ENCODE measurements around the gene AARSD1.
"Not testable (repeated sequence)": the region's sequence is repeated elsewhere in the genome, so short reads cannot be mapped to it uniquely, and the experiment has no call there.

AARSD1 gene

DNA sequence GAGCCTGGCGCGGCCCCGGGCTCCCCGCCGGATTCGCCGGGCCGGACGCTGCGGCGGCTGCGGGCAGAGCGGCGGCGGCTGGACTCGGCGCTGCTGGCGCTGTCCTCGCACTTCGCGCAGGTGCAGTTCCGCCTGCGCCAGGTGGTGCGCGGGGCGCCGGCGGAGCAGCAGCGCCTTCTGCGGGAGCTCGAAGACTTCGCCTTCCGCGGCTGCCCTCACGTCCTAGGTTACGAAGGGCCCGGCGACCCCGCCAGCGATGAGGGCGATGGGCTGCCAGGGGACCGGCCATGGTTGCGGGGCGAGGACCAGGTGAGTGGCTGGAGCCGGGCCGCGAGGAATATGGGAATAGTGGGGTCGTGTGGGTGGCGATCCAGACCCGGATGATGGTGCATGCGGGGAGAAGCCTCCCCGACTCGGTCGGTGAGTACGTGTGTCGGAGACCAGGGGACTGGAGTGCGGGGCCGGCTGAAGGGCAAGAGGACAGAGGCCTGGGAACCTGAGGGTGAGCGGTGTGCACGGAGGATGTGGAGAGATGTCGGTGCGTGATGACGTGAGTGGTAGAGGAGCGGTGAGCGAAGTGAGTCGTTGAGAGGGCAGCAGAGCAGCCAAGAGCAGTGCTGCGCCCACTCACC, 16.6 kb upstream of the AARSD1 start:
- Histone ChIP-seq H2AFZ (ENCODE audit: low read depth, low read length, severe bottlenecking) (peak overlapping the region; percentile 55), H3K79me2 (ENCODE audit: insufficient read depth, low read length) (peaks cover 16% of the 10 kb centered on the region; the same call in 1 of the 2 replicates), H3F3A (ENCODE audit: insufficient read depth) (peaks cover 6% of the 10 kb centered on the region; the same call in 1 of the 2 replicates), H3K36me3 (ENCODE audit: low read length) (no peaks in the 10 kb centered on the region), H3K27me3 (ENCODE audit: low read length) (no peaks in the 10 kb centered on the region), H3K9me3 (ENCODE audit: insufficient read depth, low read length) (no peaks in the 10 kb centered on the region), H3K4me3 (ENCODE audit: insufficient read depth, low read length, poor library complexity, severe bottlenecking) (peak overlapping the region; percentile 67), H3K4me2 (ENCODE audit: low read depth, low read length, poor library complexity, severe bottlenecking) (peak overlapping the region; percentile 87), H3K27ac (ENCODE audit: low read depth, low read length) (peak overlapping the region; percentile 77), H3K9ac (ENCODE audit: low read length) (peak overlapping the region; percentile 85), H3K9me2 (replicated peaks; ENCODE audit: insufficient read depth, low read length) (no peaks in the 10 kb centered on the region), H4K20me1 (ENCODE audit: low read depth, low read length) (no peaks in the 10 kb centered on the region)
- TF ChIP-seq EZH2phosphoT487 (conservative IDR thresholded peaks at IDR 0.05; ENCODE audit: low read length) (no peak), CTCF (IDR thresholded peaks at IDR 0.05; ENCODE audit: insufficient read depth, low read length, poor library complexity, severe bottlenecking) (no peak)

- Histone ChIP-seq H3K4me2 (ENCODE audit: low read depth, low read length, poor library complexity, severe bottlenecking) (peak within 1 kb of the TSS; percentile 87), H3K27ac (ENCODE audit: low read depth, low read length) (peak within 1 kb of the TSS; percentile 77), H3K9me3 (ENCODE audit: insufficient read depth, low read length) (no peaks in the 10 kb centered on the region), H3K36me3 (ENCODE audit: low read length) (no peaks in the 10 kb centered on the region), H2AFZ (ENCODE audit: low read depth, low read length, severe bottlenecking) (peak within 1 kb of the TSS; percentile 67), H3F3A (ENCODE audit: insufficient read depth) (peaks cover 6% of the 10 kb centered on the region; the same call in 1 of the 2 replicates), H3K9me2 (replicated peaks; ENCODE audit: insufficient read depth, low read length) (no peaks in the 10 kb centered on the region), H3K27me3 (ENCODE audit: low read length) (no peaks in the 10 kb centered on the region), H3K4me3 (ENCODE audit: insufficient read depth, low read length, poor library complexity, severe bottlenecking) (peak within 1 kb of the TSS; percentile 67), H3K79me2 (ENCODE audit: insufficient read depth, low read length) (peaks cover 16% of the 10 kb centered on the region; the same call in 1 of the 2 replicates), H4K20me1 (ENCODE audit: low read depth, low read length) (no peaks in the 10 kb centered on the region), H3K9ac (ENCODE audit: low read length) (peak within 1 kb of the TSS; percentile 85)
- no peak for TF ChIP-seq EZH2phosphoT487 (conservative IDR thresholded peaks at IDR 0.05; ENCODE audit: low read length)
- no peak for TF ChIP-seq CTCF (IDR thresholded peaks at IDR 0.05; ENCODE audit: insufficient read depth, low read length, poor library complexity, severe bottlenecking)
These were observed 16.1 kb upstream of the AARSD1 start, which contains the start of gene RUNDC1 for GRCh38 chr17:42980274-42980765. Gene RUNDC1 (plus strand): TSS chr17:42980565. CDS start chr17:42980577, 12 bp downstream.

GRCh38 chr17:42979511-42980273, 15.4 kb upstream of the AARSD1 start, which contains the start of gene PTGES3L:
Gene PTGES3L (minus strand): TSS chr17:42980080. CDS start chr17:42980053, 27 bp downstream.
- peak within 1 kb of the TSS; percentile 67 for H3K4me3 ChIP-seq (ENCODE audit: insufficient read depth, low read length, poor library complexity, severe bottlenecking)
- H3K79me2 ChIP-seq (ENCODE audit: insufficient read depth, low read length) = peaks cover 16% of the 10 kb centered on the region; the same call in 1 of the 2 replicates
- H3K4me2 ChIP-seq (ENCODE audit: low read depth, low read length, poor library complexity, severe bottlenecking) = peak within 1 kb of the TSS; percentile 87
- H3F3A ChIP-seq (ENCODE audit: insufficient read depth) = peaks cover 6% of the 10 kb centered on the region; the same call in 1 of the 2 replicates
- H3K27ac ChIP-seq (ENCODE audit: low read depth, low read length) = peak within 1 kb of the TSS; percentile 77
- no peaks in the 10 kb centered on the region for H3K27me3 ChIP-seq (ENCODE audit: low read length)
- TF ChIP-seq CTCF (IDR thresholded peaks at IDR 0.05; ENCODE audit: insufficient read depth, low read length, poor library complexity, severe bottlenecking) (no peak), EZH2phosphoT487 (conservative IDR thresholded peaks at IDR 0.05; ENCODE audit: low read length) (no peak)
- H4K20me1 ChIP-seq (ENCODE audit: low read depth, low read length) = no peaks in the 10 kb centered on the region
- H3K36me3 ChIP-seq (ENCODE audit: low read length) = no peaks in the 10 kb centered on the region
- H3K9ac ChIP-seq (ENCODE audit: low read length) = peak within 1 kb of the TSS; percentile 85
- H2AFZ ChIP-seq (ENCODE audit: low read depth, low read length, severe bottlenecking) = peak within 1 kb of the TSS; percentile 67
- H3K9me3 ChIP-seq (ENCODE audit: insufficient read depth, low read length) = no peaks in the 10 kb centered on the region
- no peaks in the 10 kb centered on the region for H3K9me2 ChIP-seq (replicated peaks; ENCODE audit: insufficient read depth, low read length)

GRCh38 chr17:42975701-42976100, 11.4 kb upstream of the AARSD1 start:
- H3K9me2 ChIP-seq (replicated peaks; ENCODE audit: insufficient read depth, low read length); H3K79me2 ChIP-seq (ENCODE audit: insufficient read depth, low read length); H3F3A ChIP-seq (ENCODE audit: insufficient read depth); H4K20me1 ChIP-seq (ENCODE audit: low read depth, low read length); H3K36me3 ChIP-seq (ENCODE audit: low read length); H2AFZ ChIP-seq (ENCODE audit: low read depth, low read length, severe bottlenecking); H3K27me3 ChIP-seq (ENCODE audit: low read length); H3K27ac ChIP-seq (ENCODE audit: low read depth, low read length); H3K9me3 ChIP-seq (ENCODE audit: insufficient read depth, low read length); H3K4me3 ChIP-seq (ENCODE audit: insufficient read depth, low read length, poor library complexity, severe bottlenecking); H3K4me2 ChIP-seq (ENCODE audit: low read depth, low read length, poor library complexity, severe bottlenecking); H3K9ac ChIP-seq (ENCODE audit: low read length): not testable (repeated sequence)
